GM21381 (cell line): Measurements from ENCODE around the gene DYNC2H1.
"Not testable (repeated sequence)": the region's sequence is repeated elsewhere in the genome, so short reads cannot be mapped to it uniquely, and the experiment has no call there.

Source experiments
- ATAC-seq: cut with Tn5 transposase; IDR thresholded peaks from one replicate; pipeline ENCODE4 v1.9.1; 2021; ENCODE audit warnings: mild to moderate bottlenecking, moderate library complexity; ENCODE audit not compliant: unreplicated experiment

DYNC2H1 gene

GRCh38 chr11:103367650-103368049 is 258.4 kb downstream of the DYNC2H1 start:
- ATAC-seq = no peak

- no peak for ATAC-seq
Measured at GRCh38 chr11:103368145-103368544, 258.9 kb downstream of the DYNC2H1 start.

GRCh38 chr11:103370076-103370475 is 260.9 kb downstream of the DYNC2H1 start:
- no peak for ATAC-seq

- no peak for ATAC-seq
Measured at GRCh38 chr11:103372906-103373305, 263.7 kb downstream of the DYNC2H1 start.

- ATAC-seq = not testable (repeated sequence)
Measured at GRCh38 chr11:103374227-103374626, 265.0 kb downstream of the DYNC2H1 start.

- ATAC-seq = no peak
Measured at GRCh38 chr11:103378931-103379330, 269.7 kb downstream of the DYNC2H1 start.

- no peak for ATAC-seq
Measured at GRCh38 chr11:103380031-103380430, 270.8 kb downstream of the DYNC2H1 start.

- no peak for ATAC-seq
Measured at GRCh38 chr11:103384652-103385051, 275.4 kb downstream of the DYNC2H1 start.

GRCh38 chr11:103395612-103396011 is 286.4 kb downstream of the DYNC2H1 start:
- no peak for ATAC-seq

GRCh38 chr11:103396237-103396636 is 287.0 kb downstream of the DYNC2H1 start:
- ATAC-seq = no peak

GRCh38 chr11:103397369-103397768 is 288.1 kb downstream of the DYNC2H1 start:
- no peak for ATAC-seq

- no peak for ATAC-seq
Measured at GRCh38 chr11:103398829-103399228, 289.6 kb downstream of the DYNC2H1 start.

GRCh38 chr11:103406357-103406756 is 297.1 kb downstream of the DYNC2H1 start:
- no peak for ATAC-seq

GRCh38 chr11:103407641-103408040 is 298.4 kb downstream of the DYNC2H1 start:
- ATAC-seq = no peak

GRCh38 chr11:103413266-103413888 is 304.2 kb downstream of the DYNC2H1 start:
- no peak for ATAC-seq

GRCh38 chr11:103418014-103418413 is 308.8 kb downstream of the DYNC2H1 start:
- ATAC-seq = no peak

- ATAC-seq = no peak
Measured at GRCh38 chr11:103420593-103420992, 311.4 kb downstream of the DYNC2H1 start.

GRCh38 chr11:103433386-103434072 is 324.3 kb downstream of the DYNC2H1 start:
- no peak for ATAC-seq

GRCh38 chr11:103434073-103434411 is 324.8 kb downstream of the DYNC2H1 start:
- no peak for ATAC-seq

GRCh38 chr11:103436131-103436770 is 327.0 kb downstream of the DYNC2H1 start:
- ATAC-seq = no peak

GRCh38 chr11:103441021-103441420 is 331.8 kb downstream of the DYNC2H1 start:
- no peak for ATAC-seq

- no peak for ATAC-seq
Measured at GRCh38 chr11:103448966-103449365, 339.7 kb downstream of the DYNC2H1 start.
